ENCODE results near the gene DYNLL1.

GRCh38 chr12:120479458-120479857, 16.5 kb upstream of the DYNLL1 start:
- TF ChIP-seq EZH2 (IDR thresholded peaks at IDR 0.05) (no peak), POLR2AphosphoS5 (IDR thresholded peaks at IDR 0.05; ENCODE audit: borderline replicate concordance, low read depth, low read length) (no peak), FOXP2 (optimal IDR thresholded peaks at IDR 0.05; ENCODE audit: control extremely low read depth, extremely low read length, insufficient read depth) (no peak)

All from SK-N-MC (cell line).